Glutamatergic neuron (in vitro differentiated cells): ENCODE data around the gene MAP1LC3A. TPM values are rescaled to one million over a fixed set of nuclear protein-coding genes. Genes with fewer than 3 reads are reported as not detected.

Experiments used
- DNase-seq: peaks from one replicate; pipeline ENCODE4 v3.0.0; 2022
- H3K27ac Mint-ChIP-seq: one replicate; pipeline ENCODE4 v1.8.0; 2020; ENCODE audit warnings: mild to moderate bottlenecking, mixed read lengths, inconsistent platforms; ENCODE audit not compliant: unreplicated experiment
- H3K27me3 Mint-ChIP-seq: one replicate; pipeline ENCODE4 v1.8.0; 2020; ENCODE audit warnings: mild to moderate bottlenecking, moderate library complexity, mixed read lengths, inconsistent platforms; ENCODE audit not compliant: unreplicated experiment
- H3K36me3 Mint-ChIP-seq: one replicate; pipeline ENCODE4 v1.8.0; 2020; ENCODE audit warnings: mild to moderate bottlenecking, mixed read lengths, inconsistent platforms; ENCODE audit not compliant: unreplicated experiment
- H3K4me1 Mint-ChIP-seq: one replicate; pipeline ENCODE4 v1.8.0; 2020; ENCODE audit warnings: mild to moderate bottlenecking, low read depth, mixed read lengths, inconsistent platforms; ENCODE audit not compliant: unreplicated experiment
- H3K4me3 Mint-ChIP-seq: one replicate; pipeline ENCODE4 v1.8.0; 2020; ENCODE audit warnings: mild to moderate bottlenecking, mixed read lengths, inconsistent platforms; ENCODE audit not compliant: unreplicated experiment
- H3K9me3 Mint-ChIP-seq: one replicate; pipeline ENCODE4 v1.8.0; 2020; ENCODE audit warnings: mild to moderate bottlenecking, moderate library complexity, mixed read lengths, inconsistent platforms; ENCODE audit not compliant: unreplicated experiment
- total RNA-seq: library from RNA; stranded (reverse); fragmentation: NEBNext Ultra II Directional; extraction: Animal tissue kit (Norgen Biotek cat#: 25700); gene quantifications from one replicate; pipeline ENCODE4 v1.2.1, GENCODE V29; 2021; ENCODE audit not compliant: unreplicated experiment
- TF ChIP-seq, protein P1 (sequence below): fragments of 200-600 bp; sonication (generic); IDR thresholded peaks from one replicate; pipeline ENCODE4 v1.5.0; 2021; ENCODE audit not compliant: partially characterized antibody, unreplicated experiment

MAP1LC3A gene
- total RNA-seq, 1 donor from 2014 or later = 143 TPM

DNA sequence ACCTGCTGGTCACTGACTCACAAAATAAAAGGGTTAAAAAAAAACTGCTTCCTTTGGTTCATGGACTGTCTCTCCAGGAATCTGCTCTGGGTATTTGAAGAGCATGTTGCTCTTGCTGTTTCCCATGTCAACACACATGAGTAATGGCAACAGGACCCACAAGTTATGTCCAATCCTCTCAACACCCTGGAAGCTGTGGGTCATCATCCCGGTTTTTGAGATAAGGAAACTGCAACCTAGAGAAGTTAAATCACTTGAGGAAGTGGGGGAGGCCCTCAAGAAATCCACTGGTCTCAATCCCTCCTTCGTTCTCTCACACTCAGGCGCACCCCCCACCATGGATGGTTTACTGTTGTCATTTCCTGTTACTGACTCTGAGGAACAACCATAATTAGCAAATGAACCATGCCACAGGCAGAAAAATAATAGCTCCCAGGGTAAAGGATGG lies 12.4 kb downstream of the MAP1LC3A start:
- no peaks in the 10 kb centered on the region for H3K9me3 Mint-ChIP-seq
- no peak for DNase-seq
- peaks cover 4% of the 10 kb centered on the region for H3K4me1 Mint-ChIP-seq
- H3K27me3 Mint-ChIP-seq = peaks cover 4% of the 10 kb centered on the region
- no peak overlapping the region for H3K27ac Mint-ChIP-seq
- no peak overlapping the region for H3K4me3 Mint-ChIP-seq
- no peaks in the 10 kb centered on the region for H3K36me3 Mint-ChIP-seq
- TF ChIP-seq, protein P1, sequence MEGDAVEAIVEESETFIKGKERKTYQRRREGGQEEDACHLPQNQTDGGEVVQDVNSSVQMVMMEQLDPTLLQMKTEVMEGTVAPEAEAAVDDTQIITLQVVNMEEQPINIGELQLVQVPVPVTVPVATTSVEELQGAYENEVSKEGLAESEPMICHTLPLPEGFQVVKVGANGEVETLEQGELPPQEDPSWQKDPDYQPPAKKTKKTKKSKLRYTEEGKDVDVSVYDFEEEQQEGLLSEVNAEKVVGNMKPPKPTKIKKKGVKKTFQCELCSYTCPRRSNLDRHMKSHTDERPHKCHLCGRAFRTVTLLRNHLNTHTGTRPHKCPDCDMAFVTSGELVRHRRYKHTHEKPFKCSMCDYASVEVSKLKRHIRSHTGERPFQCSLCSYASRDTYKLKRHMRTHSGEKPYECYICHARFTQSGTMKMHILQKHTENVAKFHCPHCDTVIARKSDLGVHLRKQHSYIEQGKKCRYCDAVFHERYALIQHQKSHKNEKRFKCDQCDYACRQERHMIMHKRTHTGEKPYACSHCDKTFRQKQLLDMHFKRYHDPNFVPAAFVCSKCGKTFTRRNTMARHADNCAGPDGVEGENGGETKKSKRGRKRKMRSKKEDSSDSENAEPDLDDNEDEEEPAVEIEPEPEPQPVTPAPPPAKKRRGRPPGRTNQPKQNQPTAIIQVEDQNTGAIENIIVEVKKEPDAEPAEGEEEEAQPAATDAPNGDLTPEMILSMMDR = no peak

DNA sequence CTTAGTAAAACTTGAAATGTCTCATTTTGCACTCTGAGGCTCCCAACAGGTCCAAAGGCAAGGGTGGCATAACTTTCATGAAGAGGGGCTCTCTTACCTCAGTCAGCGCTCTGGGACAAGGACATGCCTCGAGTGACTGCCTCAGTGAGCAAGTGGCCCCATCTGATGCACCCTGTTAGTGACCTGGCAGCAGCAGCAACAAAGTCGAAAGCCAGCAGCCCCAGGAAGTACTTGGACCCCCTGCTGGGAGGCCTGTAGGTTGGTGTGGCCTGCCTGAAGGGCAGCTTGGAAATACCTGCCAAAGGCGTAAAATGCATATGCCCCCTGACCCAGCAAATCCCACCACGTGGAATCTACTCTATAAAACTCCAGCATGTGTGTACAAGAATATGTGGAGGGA lies 13.2 kb downstream of the MAP1LC3A start:
- Mint-ChIP-seq H3K4me1 (no peaks in the 10 kb centered on the region), H3K9me3 (no peaks in the 10 kb centered on the region), H3K27me3 (peaks cover 3% of the 10 kb centered on the region), H3K4me3 (no peak overlapping the region), H3K36me3 (no peaks in the 10 kb centered on the region), H3K27ac (no peak overlapping the region)
- TF ChIP-seq, protein P1 = no peak
- DNase-seq = no peak

DNA sequence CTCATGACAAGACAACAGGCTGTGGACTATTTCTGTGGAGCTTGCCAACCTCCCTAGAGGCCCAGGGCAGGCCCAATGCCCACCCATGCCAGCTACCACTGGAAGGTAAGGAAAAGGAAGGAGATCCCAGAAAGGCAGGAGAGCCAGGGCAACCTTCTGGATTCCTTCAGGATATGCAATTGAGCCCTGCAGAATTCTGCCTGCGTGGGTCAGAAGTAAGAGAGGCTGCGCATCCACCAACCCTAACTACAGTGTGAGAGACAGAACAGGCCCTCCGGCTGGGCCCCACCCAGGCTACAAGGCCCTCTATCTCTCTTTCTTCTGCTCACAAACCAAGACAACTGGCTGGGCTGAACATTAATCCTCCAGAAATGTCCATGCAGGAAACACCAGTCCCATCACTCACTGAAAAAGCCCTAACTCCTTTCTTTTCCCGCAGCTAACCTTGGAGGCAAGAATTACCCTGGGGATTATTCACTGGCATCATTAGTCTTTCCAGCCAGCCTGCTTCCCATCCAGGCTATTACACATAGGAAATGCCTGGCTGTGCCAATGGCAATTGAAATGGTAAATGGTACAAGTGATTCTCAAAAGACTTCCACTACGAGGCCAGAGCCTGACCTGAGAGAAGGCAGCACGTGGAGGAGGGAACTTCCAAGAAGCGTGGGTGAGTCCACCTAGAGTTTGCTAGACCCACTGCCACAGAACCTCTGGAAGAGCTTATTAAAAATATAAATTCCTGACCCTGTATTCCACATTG lies 15.2 kb downstream of the MAP1LC3A start:
- Mint-ChIP-seq H3K36me3 (no peaks in the 10 kb centered on the region), H3K27ac (no peak overlapping the region), H3K9me3 (no peaks in the 10 kb centered on the region), H3K27me3 (peaks cover 3% of the 10 kb centered on the region), H3K4me3 (no peak overlapping the region), H3K4me1 (no peaks in the 10 kb centered on the region)
- TF ChIP-seq, protein P1 = no peak
- DNase-seq = no peak

DNA sequence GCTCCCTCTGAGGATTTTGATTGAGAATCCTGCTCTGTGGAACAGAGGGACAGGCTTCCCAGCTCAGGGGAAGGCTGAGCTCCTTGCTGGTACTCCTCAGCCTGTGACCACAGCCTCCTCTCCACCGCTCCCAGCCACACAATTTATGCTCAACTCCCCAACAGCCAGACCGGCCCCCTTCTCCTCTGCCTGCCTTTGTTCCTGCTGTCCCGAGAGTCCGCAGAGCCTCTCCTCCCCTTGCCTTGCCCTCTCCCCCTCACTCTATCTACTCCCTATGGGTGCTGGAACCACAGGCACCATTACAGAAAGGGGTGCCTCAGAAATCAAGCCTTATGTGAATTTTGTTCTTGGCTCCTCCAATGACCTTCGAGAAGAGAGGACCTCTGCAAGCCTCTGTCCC lies 15.9 kb downstream of the MAP1LC3A start:
- Mint-ChIP-seq H3K36me3 (no peaks in the 10 kb centered on the region), H3K9me3 (no peaks in the 10 kb centered on the region), H3K4me1 (no peaks in the 10 kb centered on the region), H3K27me3 (peaks cover 3% of the 10 kb centered on the region), H3K4me3 (no peak overlapping the region), H3K27ac (no peak overlapping the region)
- TF ChIP-seq, protein P1 = no peak
- no peak for DNase-seq

DNA sequence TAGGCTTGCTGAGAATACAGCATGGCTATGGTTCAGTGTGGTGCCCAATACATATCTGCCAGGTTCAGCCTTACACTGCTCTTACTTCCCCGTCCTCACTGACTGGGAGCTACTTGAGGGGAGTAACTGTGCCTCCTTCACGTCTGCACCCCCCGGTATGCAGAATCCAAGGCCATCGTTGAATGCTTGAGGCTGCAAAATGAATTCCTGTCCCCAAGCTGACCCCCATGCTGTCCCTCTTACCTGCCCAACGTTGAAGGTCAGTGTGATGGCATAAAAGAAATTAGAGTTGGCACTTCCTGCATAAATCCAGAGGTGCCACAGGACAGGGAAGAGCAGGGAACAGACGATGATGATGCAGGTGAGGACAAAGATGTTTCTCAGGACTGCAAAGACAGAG lies 16.3 kb downstream of the MAP1LC3A start:
- no peak for DNase-seq
- H3K9me3 Mint-ChIP-seq = no peaks in the 10 kb centered on the region
- H3K27me3 Mint-ChIP-seq = peaks cover 3% of the 10 kb centered on the region
- H3K4me3 Mint-ChIP-seq = no peak overlapping the region
- H3K4me1 Mint-ChIP-seq = no peaks in the 10 kb centered on the region
- no peak overlapping the region for H3K27ac Mint-ChIP-seq
- TF ChIP-seq, protein P1 = no peak
- H3K36me3 Mint-ChIP-seq = no peaks in the 10 kb centered on the region
